Activated T-cell treated with anti-CD3 and anti-CD28 coated beads, Interleukin-2, amount 50 U/mL, for 48 hours (primary cell): ENCODE results near the gene LHFPL2.

ENCODE experiments used
- DNase-seq, 2 experiments: peaks; one replicate each; pipeline ENCODE4 v3.0.0-alpha.2; 2020

Gene LHFPL2

GRCh38 chr5:78666041-78666444 is 17.5 kb upstream of the LHFPL2 start:
- DNase-seq = no peak

- DNase-seq = no peak
Measured at GRCh38 chr5:78665534-78665933, 17.0 kb upstream of the LHFPL2 start.

GRCh38 chr5:78662323-78662722 is 13.8 kb upstream of the LHFPL2 start:
- no peak for DNase-seq

GRCh38 chr5:78661691-78662090 is 13.1 kb upstream of the LHFPL2 start:
- no peak for DNase-seq

- no peak for DNase-seq
Measured at GRCh38 chr5:78661044-78661443, 12.5 kb upstream of the LHFPL2 start.

GRCh38 chr5:78660401-78660800 is 11.8 kb upstream of the LHFPL2 start:
- no peak for DNase-seq

- no peak for DNase-seq
Measured at GRCh38 chr5:78659714-78660113, 11.1 kb upstream of the LHFPL2 start.

GRCh38 chr5:78659114-78659513 is 10.5 kb upstream of the LHFPL2 start:
- DNase-seq = no peak

- no peak for DNase-seq
Measured at GRCh38 chr5:78657201-78657600, 8.6 kb upstream of the LHFPL2 start.

- DNase-seq = no peak
Measured at GRCh38 chr5:78655746-78656290, 7.2 kb upstream of the LHFPL2 start.

GRCh38 chr5:78654386-78654785 is 5.8 kb upstream of the LHFPL2 start:
- DNase-seq = no peak

- no peak for DNase-seq
Measured at GRCh38 chr5:78653681-78654366, 5.3 kb upstream of the LHFPL2 start.

- no peak for DNase-seq
Measured at GRCh38 chr5:78653031-78653430, 4.5 kb upstream of the LHFPL2 start.

- DNase-seq = no peak
Measured at GRCh38 chr5:78651468-78651867, 2.9 kb upstream of the LHFPL2 start.

GRCh38 chr5:78650531-78650930 is 2.0 kb upstream of the LHFPL2 start:
- DNase-seq = no peak

- DNase-seq = no peak
Measured at GRCh38 chr5:78649861-78650496, 1.4 kb upstream of the LHFPL2 start.

GRCh38 chr5:78649211-78649695 is 681 bp upstream of the LHFPL2 start:
- DNase-seq = no peak

GRCh38 chr5:78647838-78648358 is 674 bp downstream of the LHFPL2 start:
- peak in 1 of 2 experiments; percentile 21 for DNase-seq

GRCh38 chr5:78647351-78647818 is 1.2 kb downstream of the LHFPL2 start:
- peak; percentile 28 to 31 for DNase-seq

GRCh38 chr5:78644741-78645300 is 3.8 kb downstream of the LHFPL2 start:
- DNase-seq = no peak

GRCh38 chr5:78644129-78644528 is 4.4 kb downstream of the LHFPL2 start:
- DNase-seq = no peak

- no peak for DNase-seq
Measured at GRCh38 chr5:78642701-78643100, 5.9 kb downstream of the LHFPL2 start.

- no peak for DNase-seq
Measured at GRCh38 chr5:78640662-78641474, 7.7 kb downstream of the LHFPL2 start.
